Lung (tissue), 12 donors: ENCODE measurements around the gene CAMK1G. TPM values are rescaled to one million over a fixed set of nuclear protein-coding genes. Genes with fewer than 3 reads are reported as not detected.

Experiments used
- ATAC-seq: fragments of 200-7000 bp; cut with Tn5 transposase; one replicate; pipeline ENCODE4 v1.9.1; 2020; ENCODE audit warnings: moderate number of reproducible peaks; ENCODE audit not compliant: insufficient read depth, low FRiP score
- DNase-seq, 3 donors: peaks; one replicate each; pipeline ENCODE4 v3.0.0-alpha.2; 2013 to 2017
- H3K27ac ChIP-seq, 2 donors: one replicate each; pipeline ENCODE4 v1.5.1; 2013; ENCODE audit warnings: mild to moderate bottlenecking in 2 of 2, moderate library complexity in 2 of 2, control low read depth in 1 of 2, inconsistent platforms in 1 of 2, low read depth in 1 of 2, low read length in 1 of 2
- H3K27me3 ChIP-seq, 3 donors: one replicate each; pipeline ENCODE4 v1.5.1; 2013; ENCODE audit warnings: low read length in 2 of 3; ENCODE audit not compliant: control insufficient read depth in 3 of 3, insufficient read depth in 3 of 3
- H3K36me3 ChIP-seq, 4 donors: one replicate each; pipeline ENCODE4 v1.5.1; 2013; ENCODE audit warnings: low read length in 4 of 4, mild to moderate bottlenecking in 1 of 4, moderate library complexity in 1 of 4; ENCODE audit not compliant: control insufficient read depth in 4 of 4, insufficient read depth in 4 of 4
- H3K4me1 ChIP-seq, 5 donors: one replicate each; pipeline ENCODE4 v1.5.1; 2013; ENCODE audit warnings: low read length in 5 of 5, mild to moderate bottlenecking in 2 of 5, moderate library complexity in 1 of 5; ENCODE audit not compliant: control insufficient read depth in 5 of 5, insufficient read depth in 5 of 5
- H3K4me3 ChIP-seq: one replicate; pipeline ENCODE4 v1.5.1; 2013; ENCODE audit warnings: mild to moderate bottlenecking, control low read depth, moderate library complexity
- H3K9ac ChIP-seq, 2 donors: one replicate each; pipeline ENCODE4 v1.5.1; 2013; ENCODE audit warnings: low read length in 2 of 2, control low read depth in 1 of 2; ENCODE audit not compliant: insufficient read depth in 1 of 2
- H3K9me3 ChIP-seq, 4 donors: one replicate each; pipeline ENCODE4 v1.5.1; 2013; ENCODE audit warnings: low read length in 3 of 4, mild to moderate bottlenecking in 1 of 4, moderate library complexity in 1 of 4; ENCODE audit not compliant: control insufficient read depth in 4 of 4, insufficient read depth in 3 of 4
- CTCF ChIP-seq: IDR thresholded peaks from 2 replicates; pipeline ENCODE4 v1.5.1; 2012; ENCODE audit warnings: mild to moderate bottlenecking; ENCODE audit errors: control extremely low read depth, extremely low read depth
- WGBS, 2 donors: extraction: QIAGEN DNeasy Blood & Tissue Kit; methylation state at CpG; one replicate each; pipeline ENCODE4 v1.1.7; 2013; 5-methylcytosine and 5-hydroxymethylcytosine counted together
- polyA plus RNA-seq, 2 donors: library from polyadenylated mRNA; stranded (reverse); fragments of 200-250 nt; gene quantifications; one replicate each; pipeline ENCODE4 v1.2.1, GENCODE V29; 2013
- total RNA-seq, 2 donors: library from RNA; depleted of rRNA in 1 of 2; stranded (reverse); fragments of >200 nt in 1 of 2; gene quantifications; one replicate each; pipeline ENCODE4 v1.2.1, GENCODE V29; 2014 to 2021
- donor health status: control.
- donor health status: control.
- donor health status: Bipolar disorder and iron deficiency.
- donor health status: healthy.
- donor health status: DM: yes; HTN: yes; CAD: no.

The CAMK1G gene
- total and polyA plus RNA-seq, 4 donors: 0.14 to 2.4 (median 0.80) TPM; not detected in 1

GRCh38 chr1:209547626-209548025 is 35.9 kb upstream of the CAMK1G start:
- no peak for TF ChIP-seq CTCF
- Histone ChIP-seq H3K36me3 (no peaks in the 10 kb centered on the region), H3K27ac (no peak overlapping the region), H3K9me3 (no peaks in the 10 kb centered on the region), H3K27me3 (no peaks in the 10 kb centered on the region), H3K4me3 (no peak overlapping the region), H3K4me1 (peaks cover 0 to 42% (median 13%) of the 10 kb centered on the region in 5 donors), H3K9ac (no peak overlapping the region)
- ATAC-seq (no peak), DNase-seq (no peak)
- WGBS, 2 donors: 58 to 62% methylated on average over 3 of the region's 3 CpGs

- TF ChIP-seq CTCF: no peak
- no peak overlapping the region for H3K9ac ChIP-seq
Observed at GRCh38 chr1:209549443-209550205, 33.9 kb upstream of the CAMK1G start.

GRCh38 chr1:209550519-209550918 is 33.0 kb upstream of the CAMK1G start:
- Histone ChIP-seq H3K9ac (no peak overlapping the region), H3K9me3 (no peaks in the 10 kb centered on the region), H3K36me3 (no peaks in the 10 kb centered on the region), H3K4me3 (no peak overlapping the region), H3K4me1 (peaks cover 0 to 42% (median 14%) of the 10 kb centered on the region in 5 donors), H3K27ac (no peak overlapping the region), H3K27me3 (no peaks in the 10 kb centered on the region)
- WGBS, 2 donors: 89 to 92% methylated on average over 2 of the region's 2 CpGs
- no peak for TF ChIP-seq CTCF
- no peak for ATAC-seq
- no peak for DNase-seq

More at GRCh38 chr1:209549443-209550205, 33.9 kb upstream of the CAMK1G start:
- Histone ChIP-seq H3K27me3 (no peaks in the 10 kb centered on the region), H3K27ac (no peak overlapping the region), H3K36me3 (no peaks in the 10 kb centered on the region), H3K4me1 (peaks cover 0 to 42% (median 13%) of the 10 kb centered on the region in 5 donors), H3K9me3 (no peaks in the 10 kb centered on the region), H3K4me3 (no peak overlapping the region)
- WGBS, 2 donors: 55 to 58% methylated on average over 6 of the region's 6 CpGs
- ATAC-seq (no peak), DNase-seq (peak in 2 of 3 donors; percentile 40 to 60)
